Muscle of leg (tissue), 11 donors: ENCODE measurements around the gene CGB1. TPM values are rescaled to one million over a fixed set of nuclear protein-coding genes. Genes with fewer than 3 reads are reported as not detected.

Experiments used
- DNase-seq: peaks from one replicate; pipeline ENCODE4 v3.0.0; 2013
- H3K27ac ChIP-seq: one replicate; pipeline ENCODE4 v1.5.1; 2013; ENCODE audit warnings: mild to moderate bottlenecking, low read length, control low read depth
- H3K27me3 ChIP-seq: one replicate; pipeline ENCODE4 v1.6.1; 2013; ENCODE audit warnings: low read length; ENCODE audit not compliant: control insufficient read depth, insufficient read depth
- H3K36me3 ChIP-seq: one replicate; pipeline ENCODE4 v1.6.1; 2013; ENCODE audit warnings: low read length; ENCODE audit not compliant: control insufficient read depth, insufficient read depth
- H3K4me1 ChIP-seq: one replicate; pipeline ENCODE4 v1.6.1; 2013; ENCODE audit warnings: low read length; ENCODE audit not compliant: control insufficient read depth, insufficient read depth
- H3K4me3 ChIP-seq: one replicate; pipeline ENCODE4 v1.5.1; 2013; ENCODE audit warnings: low read length, control low read depth
- H3K9me3 ChIP-seq: replicated peaks from 2 replicates; pipeline ENCODE4 v1.6.1; 2013; ENCODE audit warnings: low read depth, low read length; ENCODE audit not compliant: control insufficient read depth
- WGBS: methylation state at CpG from one replicate; pipeline ENCODE4 v1.1.5; 2013; ENCODE audit warnings: missing lambda C conversion rate; ENCODE audit not compliant: insufficient coverage; 5-methylcytosine and 5-hydroxymethylcytosine counted together
- polyA plus RNA-seq, 8 donors: library from polyadenylated mRNA; unstranded; fragments of 120-200 nt; gene quantifications; one replicate each; pipeline versions ENCODE4 v1.2.1 to v1.2.3, GENCODE V29; 2013; ENCODE audit warnings: inconsistent platforms in 1 of 8, low replicate concordance in 1 of 8; ENCODE audit not compliant: insufficient read length in 8 of 8, insufficient read depth in 1 of 8
- total RNA-seq: library from RNA; stranded (reverse); fragments of 120-200 nt; gene quantifications from one replicate; pipeline ENCODE4 v1.2.4, GENCODE V29; 2013

CGB1 gene
- total and polyA plus RNA-seq, 9 donors: not detected

DNA sequence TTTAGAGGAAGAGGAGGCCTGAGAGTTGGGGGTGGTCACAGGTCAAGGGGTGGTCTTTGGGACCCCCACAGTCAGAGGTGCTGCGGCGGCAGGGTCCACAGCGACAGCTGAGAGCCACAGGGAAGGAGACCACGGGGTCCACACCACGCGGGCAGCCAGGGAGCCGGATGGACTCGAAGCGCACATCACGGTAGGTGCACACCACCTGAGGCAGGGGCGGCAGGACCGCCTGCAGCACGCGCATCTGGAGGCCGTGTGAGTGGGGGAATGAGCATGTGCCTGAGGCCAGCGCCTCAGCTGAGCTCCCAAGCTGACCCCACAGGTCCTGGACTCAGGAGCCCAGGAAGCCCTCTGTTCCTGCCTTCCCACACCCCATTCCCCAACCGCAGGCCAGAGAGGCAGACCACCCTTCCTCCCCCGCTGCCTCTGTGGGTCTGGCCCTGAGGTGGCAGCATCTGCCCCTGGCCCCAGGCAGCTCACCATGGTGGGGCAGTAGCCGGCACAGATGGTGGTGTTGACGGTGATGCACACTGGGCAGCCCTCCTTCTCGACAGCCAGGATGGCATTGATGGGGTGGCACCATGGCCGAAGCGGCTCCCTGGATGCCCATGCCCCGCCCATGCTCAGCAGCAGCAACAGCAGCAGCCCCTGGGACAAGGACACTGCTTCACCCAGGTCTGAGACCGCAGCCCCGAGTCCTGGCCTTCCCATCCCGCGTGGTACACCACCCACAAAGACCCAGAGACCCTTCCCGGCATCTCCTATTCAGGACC lies 20.4 kb downstream of the CGB1 start:
- peaks cover 40% of the 10 kb centered on the region for H3K36me3 ChIP-seq
- WGBS: 89% methylated on average over 16 of the region's 29 CpGs
- no peak overlapping the region for H3K4me3 ChIP-seq

DNA sequence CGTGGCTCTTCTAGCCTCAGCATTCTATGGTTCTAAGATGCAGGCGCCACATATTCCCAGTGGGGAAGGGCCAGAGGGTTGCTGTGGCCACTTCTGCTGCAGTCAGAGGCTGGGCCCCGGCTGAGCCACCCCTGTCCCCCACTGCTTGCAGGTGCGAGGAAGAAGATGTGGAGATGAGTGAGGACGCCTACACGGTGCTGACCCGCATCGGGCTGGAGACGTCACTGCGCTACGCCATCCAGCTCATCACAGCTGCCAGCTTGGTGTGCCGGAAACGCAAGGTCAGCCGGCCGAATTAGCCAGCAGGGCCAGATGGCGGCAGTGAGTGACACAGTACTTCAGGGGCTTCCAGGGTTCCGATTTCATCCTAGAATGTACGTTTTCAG lies 21.8 kb downstream of the CGB1 start:
- Histone ChIP-seq H3K9me3 (no peaks in the 10 kb centered on the region), H3K4me1 (peaks cover 21% of the 10 kb centered on the region), H3K4me3 (no peak overlapping the region), H3K36me3 (peaks cover 53% of the 10 kb centered on the region), H3K27me3 (peaks cover 28% of the 10 kb centered on the region), H3K27ac (no peak overlapping the region)
- WGBS: 81% methylated on average over 15 of the region's 18 CpGs
- no peak for DNase-seq

More for the DNA sequence above, 20.4 kb downstream of the CGB1 start:
- peaks cover 42% of the 10 kb centered on the region for H3K27me3 ChIP-seq
- peaks cover 21% of the 10 kb centered on the region for H3K4me1 ChIP-seq
- no peak for DNase-seq
- no peak overlapping the region for H3K27ac ChIP-seq
- H3K9me3 ChIP-seq: no peaks in the 10 kb centered on the region

DNA sequence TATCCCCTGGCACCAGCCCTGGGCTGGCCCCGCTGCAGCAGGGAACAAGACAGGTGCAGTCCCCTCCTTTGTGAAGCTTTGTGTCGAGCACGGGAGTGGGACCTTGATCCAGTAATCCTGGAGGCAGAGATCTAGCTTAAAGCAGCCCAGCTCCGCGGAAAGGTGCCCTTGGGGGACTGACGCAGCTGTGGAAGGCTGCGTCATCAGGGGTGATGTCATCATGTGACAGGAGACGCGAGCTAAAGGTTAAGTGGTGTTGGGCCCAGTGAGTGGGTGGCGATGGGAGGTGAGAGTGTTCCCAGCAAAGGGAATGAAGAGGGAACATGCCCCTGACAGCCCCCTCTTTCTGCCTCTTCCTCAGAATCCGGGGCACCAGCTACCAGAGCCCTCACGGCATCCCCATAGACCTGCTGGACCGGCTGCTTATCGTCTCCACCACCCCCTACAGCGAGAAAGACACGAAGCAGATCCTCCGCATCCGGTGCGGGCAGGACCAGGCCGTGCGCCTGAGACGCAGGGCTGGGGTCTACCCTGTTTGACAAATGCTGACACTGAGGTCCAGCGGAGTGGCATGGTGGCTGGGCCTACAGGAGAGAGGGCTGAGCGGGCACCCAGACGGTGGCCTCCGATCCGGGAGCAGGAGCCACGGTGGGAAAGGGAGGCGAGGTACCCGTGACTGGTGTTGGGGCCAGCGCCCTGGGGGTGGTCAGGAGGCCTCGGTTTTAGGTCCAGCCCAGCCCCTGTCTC lies 22.4 kb downstream of the CGB1 start:
- Histone ChIP-seq H3K36me3 (peaks cover 59% of the 10 kb centered on the region), H3K4me1 (peaks cover 18% of the 10 kb centered on the region), H3K27me3 (peaks cover 23% of the 10 kb centered on the region), H3K9me3 (no peaks in the 10 kb centered on the region), H3K27ac (no peak overlapping the region), H3K4me3 (no peak overlapping the region)
- WGBS: 87% methylated on average over 25 of the region's 32 CpGs
- DNase-seq: no peak

DNA sequence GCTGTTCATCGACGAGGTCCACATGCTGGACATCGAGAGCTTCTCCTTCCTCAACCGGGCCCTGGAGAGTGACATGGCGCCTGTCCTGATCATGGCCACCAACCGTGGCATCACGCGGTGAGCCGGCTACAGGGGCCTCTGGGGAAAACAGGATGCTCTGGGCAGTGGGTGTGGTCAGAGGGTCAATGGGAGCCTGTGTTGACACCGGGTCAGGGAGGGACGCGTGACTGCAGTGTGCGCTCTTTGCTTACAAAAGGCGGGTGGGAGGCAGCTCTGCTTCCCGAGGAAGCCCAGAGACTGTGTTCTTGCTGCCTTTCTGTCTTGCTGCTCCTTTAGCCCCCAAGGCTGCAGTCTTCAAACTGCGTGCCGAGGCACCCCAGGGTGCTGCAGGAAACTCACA lies 25.5 kb downstream of the CGB1 start:
- peaks cover 73% of the 10 kb centered on the region for H3K36me3 ChIP-seq
- WGBS: 94% methylated on average over 8 of the region's 17 CpGs
- no peaks in the 10 kb centered on the region for H3K4me1 ChIP-seq
- no peaks in the 10 kb centered on the region for H3K9me3 ChIP-seq
- no peaks in the 10 kb centered on the region for H3K27me3 ChIP-seq
- no peak overlapping the region for H3K4me3 ChIP-seq
- no peak overlapping the region for H3K27ac ChIP-seq
- no peak for DNase-seq

DNA sequence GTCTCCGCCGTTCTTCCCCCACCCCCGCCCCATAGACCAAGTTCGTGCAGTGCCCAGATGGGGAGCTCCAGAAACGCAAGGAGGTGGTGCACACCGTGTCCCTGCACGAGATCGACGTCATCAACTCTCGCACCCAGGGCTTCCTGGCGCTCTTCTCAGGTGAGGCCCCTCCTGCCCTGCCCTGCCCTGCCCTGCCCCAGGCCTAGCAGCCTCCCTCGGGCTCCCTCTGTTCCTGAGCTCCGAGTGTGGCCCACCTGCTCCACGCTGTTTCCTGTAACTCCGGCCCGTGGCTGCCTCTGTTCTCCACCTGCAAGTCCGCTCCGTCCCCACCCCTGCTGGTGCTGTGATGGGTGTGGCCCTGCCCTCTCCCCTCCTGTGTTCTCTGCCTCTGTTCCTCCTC lies 26.2 kb downstream of the CGB1 start:
- DNase-seq: no peak
- peaks cover 72% of the 10 kb centered on the region for H3K36me3 ChIP-seq
- no peak overlapping the region for H3K27ac ChIP-seq
- no peak overlapping the region for H3K4me3 ChIP-seq
- no peaks in the 10 kb centered on the region for H3K27me3 ChIP-seq
- H3K4me1 ChIP-seq: no peaks in the 10 kb centered on the region
- H3K9me3 ChIP-seq: no peaks in the 10 kb centered on the region
- WGBS: 87% methylated on average over 16 of the region's 18 CpGs

DNA sequence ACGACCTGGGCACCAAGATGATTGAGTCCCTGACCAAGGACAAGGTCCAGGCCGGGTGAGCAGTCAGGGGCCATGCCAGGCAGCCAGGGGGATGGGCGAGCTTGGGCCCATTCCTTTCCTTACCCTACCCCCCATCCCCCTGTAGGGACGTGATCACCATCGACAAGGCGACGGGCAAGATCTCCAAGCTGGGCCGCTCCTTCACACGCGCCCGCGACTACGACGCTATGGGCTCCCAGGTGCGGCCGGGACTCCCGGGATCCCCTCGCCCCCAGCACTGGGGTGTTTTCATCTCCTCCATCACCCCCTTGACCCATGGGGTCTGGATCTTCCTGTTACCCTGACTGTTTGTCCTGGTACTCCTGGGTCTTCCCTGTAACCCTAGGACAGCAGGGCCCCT lies 26.9 kb downstream of the CGB1 start:
- DNase-seq: no peak
- Histone ChIP-seq H3K4me1 (no peaks in the 10 kb centered on the region), H3K36me3 (peaks cover 72% of the 10 kb centered on the region), H3K9me3 (no peaks in the 10 kb centered on the region), H3K4me3 (no peak overlapping the region), H3K27me3 (no peaks in the 10 kb centered on the region), H3K27ac (no peak overlapping the region)
- 94% methylated on average over 17 of the region's 18 CpGs for WGBS

DNA sequence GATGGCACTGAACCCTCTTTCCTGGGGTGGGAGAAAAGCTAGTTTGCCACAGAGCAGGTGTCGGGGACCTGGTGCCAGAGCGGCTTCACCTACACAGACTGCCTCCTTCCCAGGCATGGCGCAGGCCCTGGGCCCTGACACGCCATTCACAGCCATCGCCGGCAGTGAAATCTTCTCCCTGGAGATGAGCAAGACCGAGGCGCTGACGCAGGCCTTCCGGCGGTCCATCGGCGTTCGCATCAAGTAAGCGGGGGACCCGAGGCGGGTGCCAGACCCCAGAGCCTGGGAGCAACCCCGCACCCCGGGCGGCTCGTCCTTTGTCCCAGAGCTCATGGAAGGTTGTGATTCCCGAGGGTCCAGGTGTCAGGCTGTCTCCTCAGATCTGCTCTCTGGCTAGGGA lies 29.8 kb downstream of the CGB1 start:
- H3K4me3 ChIP-seq: no peak overlapping the region
- H3K27me3 ChIP-seq: no peaks in the 10 kb centered on the region
- H3K36me3 ChIP-seq: peaks cover 77% of the 10 kb centered on the region
- whole genome bisulfite sequencing: 97% methylated on average over 21 of the region's 22 CpGs
- DNase-seq: no peak
- no peaks in the 10 kb centered on the region for H3K4me1 ChIP-seq
- H3K9me3 ChIP-seq: no peaks in the 10 kb centered on the region
- no peak overlapping the region for H3K27ac ChIP-seq

DNA sequence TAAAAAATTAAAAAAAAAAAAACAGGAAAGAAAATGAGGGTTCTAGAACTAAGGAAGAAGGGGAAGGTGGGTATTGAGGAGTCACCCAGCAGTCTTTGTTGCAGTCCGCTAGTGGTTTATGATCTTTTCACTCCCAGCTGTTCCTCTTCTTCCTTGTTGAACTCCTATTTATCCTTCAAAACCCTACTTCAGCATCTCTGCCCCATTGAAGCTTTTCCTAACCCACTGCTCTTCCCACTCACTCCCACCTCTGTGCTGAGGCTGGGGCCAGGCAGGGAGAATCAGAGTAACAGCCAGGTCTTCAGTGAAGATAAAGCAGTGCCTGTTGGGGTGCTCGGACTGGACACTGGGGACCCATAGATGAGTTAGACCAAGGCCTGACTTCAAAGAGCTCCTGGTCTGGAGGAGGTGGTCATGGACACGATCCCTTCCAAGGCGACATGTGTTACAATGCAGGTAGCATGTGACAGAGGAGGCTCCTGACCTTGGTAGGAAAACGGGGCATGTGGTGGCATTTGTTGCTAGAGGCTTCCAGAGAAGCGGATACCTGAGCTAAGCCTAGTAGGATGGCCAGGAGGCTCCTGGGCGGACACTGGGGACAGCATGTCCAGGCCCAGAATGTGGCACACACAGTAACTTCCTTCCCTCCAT lies 31.6 kb downstream of the CGB1 start:
- Histone ChIP-seq H3K4me1 (no peaks in the 10 kb centered on the region), H3K27ac (no peak overlapping the region), H3K27me3 (no peaks in the 10 kb centered on the region), H3K4me3 (no peak overlapping the region), H3K36me3 (peaks cover 65% of the 10 kb centered on the region), H3K9me3 (no peaks in the 10 kb centered on the region)
- WGBS: 96% methylated on average over 6 of the region's 7 CpGs
- DNase-seq: no peak

DNA sequence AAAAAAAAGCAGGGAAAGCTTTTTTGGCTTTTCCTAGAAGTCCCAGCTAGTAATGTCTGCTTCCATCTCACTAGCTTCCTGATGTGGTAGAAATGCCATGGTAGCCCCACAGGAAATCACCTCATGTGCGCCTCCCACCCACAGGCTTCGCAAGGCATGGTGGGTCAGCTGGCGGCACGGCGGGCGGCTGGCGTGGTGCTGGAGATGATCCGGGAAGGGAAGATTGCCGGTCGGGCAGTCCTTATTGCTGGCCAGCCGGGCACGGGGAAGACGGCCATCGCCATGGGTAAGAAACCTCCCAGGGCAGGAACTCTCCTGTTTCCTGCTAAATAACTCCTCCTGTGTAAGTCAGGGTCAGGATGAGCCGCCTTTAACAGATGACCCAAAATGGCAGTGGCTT lies 32.6 kb downstream of the CGB1 start:
- peaks cover 65% of the 10 kb centered on the region for H3K36me3 ChIP-seq
- WGBS: 98% methylated on average over 14 of the region's 15 CpGs

More for the DNA sequence above, 32.6 kb downstream of the CGB1 start:
- Histone ChIP-seq H3K4me3 (no peak overlapping the region), H3K4me1 (no peaks in the 10 kb centered on the region), H3K27me3 (no peaks in the 10 kb centered on the region), H3K27ac (no peak overlapping the region), H3K9me3 (no peaks in the 10 kb centered on the region)
- no peak for DNase-seq
